ENCODE data around the gene KCNQ1. TPM values are rescaled to one million over a fixed set of nuclear protein-coding genes. Genes with fewer than 3 reads are reported as not detected.

KCNQ1 gene
- total and polyA plus RNA-seq, 9 of the 15 experiments (the other 6 are each of a cell fraction or from before 2014, with no cell fraction given): 0.44 TPM; not detected in 8

DNA sequence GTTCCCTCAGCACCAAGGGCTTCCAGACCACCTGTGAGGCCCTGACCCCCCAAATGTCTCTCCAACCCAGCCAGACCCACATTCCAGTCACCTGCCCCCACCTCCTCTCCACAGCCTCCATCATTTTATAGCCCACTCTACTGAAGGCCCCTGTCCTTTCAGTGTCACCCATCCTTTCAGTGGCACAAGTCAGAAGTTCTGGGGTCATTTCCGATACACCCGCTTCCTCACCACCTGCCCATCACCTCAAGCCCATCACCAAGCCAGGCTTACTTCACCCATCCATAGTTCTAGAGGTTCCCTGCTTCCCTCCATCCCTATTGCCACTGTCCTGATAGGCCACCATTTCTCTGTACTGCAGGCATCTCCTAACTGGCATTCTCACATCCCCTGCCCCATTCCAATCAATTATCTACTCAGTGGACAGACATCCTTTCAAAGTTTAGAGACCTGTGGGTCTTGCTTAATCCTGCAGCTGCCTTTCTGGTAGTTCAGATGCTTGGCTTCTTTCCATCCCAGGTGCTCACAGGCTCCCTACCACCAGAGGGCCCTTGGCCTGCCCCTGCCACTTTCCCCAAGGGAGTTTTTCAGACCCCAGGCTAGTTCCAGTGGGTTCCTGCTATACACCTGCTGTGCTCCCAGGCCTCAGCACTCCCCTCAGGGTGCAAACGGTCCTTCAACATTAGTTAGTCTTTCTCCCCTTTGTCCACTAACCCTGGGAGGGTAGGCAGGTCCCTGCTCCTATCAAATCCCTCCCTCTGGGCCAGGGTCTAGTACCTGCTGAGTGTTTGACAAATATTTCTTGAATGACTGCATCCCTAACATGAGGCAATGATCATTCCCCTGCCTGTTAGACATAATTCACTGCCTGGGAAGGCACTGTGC is 247.4 kb downstream of the KCNQ1 start:
- Histone ChIP-seq H3K36me3 (ENCODE audit: control insufficient read depth, insufficient read depth, low read length) (peaks cover 89% of the 10 kb centered on the region), H4K20me1 (replicated peaks; ENCODE audit: control insufficient read depth, insufficient read depth, low read length) (peaks cover 79% of the 10 kb centered on the region), H3K9me3 (replicated peaks; ENCODE audit: control insufficient read depth, insufficient read depth, low read depth, low read length) (no peaks in the 10 kb centered on the region), H3K27ac (ENCODE audit: extremely low read depth, low read depth, low read length) (no peak overlapping the region), H2AFZ (ENCODE audit: low read depth, low read length) (no peak overlapping the region), H3K9me1 (ENCODE audit: control insufficient read depth, insufficient read depth, low read length) (peaks cover 12% of the 10 kb centered on the region), H3K4me3 (no peak overlapping the region), H3K4me2 (ENCODE audit: insufficient read depth, low read length) (no peak overlapping the region), H3K79me2 (ENCODE audit: control insufficient read depth, insufficient read depth, low read length) (peaks cover 99% of the 10 kb centered on the region), H3K27me3 (ENCODE audit: control insufficient read depth in 2 of 2, insufficient read depth in 2 of 2, low read length in 2 of 2) (no peaks in the 10 kb centered on the region), H3K4me1 (replicated peaks in 1 of 2; ENCODE audit: control insufficient read depth in 2 of 2, insufficient read depth in 2 of 2, low read length in 2 of 2) (peaks cover 5 to 11% of the 10 kb centered on the region in 2 experiments; a peak in 4 of 5 replicates), H3K9ac (ENCODE audit: insufficient read depth in 1 of 2, low read depth in 2 of 2, low read length in 2 of 2) (no peak overlapping the region)
- DNase-seq (ENCODE audit: extremely low read depth in 1 of 4, low spot score in 3 of 4) (peak in 1 of 4 experiments; percentile 34), ATAC-seq (0 out of 3 replicates have a peak, but pooled peaks have one; percentile 17), FAIRE-seq (no peak)
- POLR2A ChIA-PET: interaction anchor here (0.6 to 1.4 kb wide), 3 partner anchors 9 to 251 kb away, joined by 3 to 5 read pairs (median 4); no protein-coding TSS in a partner anchor
- in situ Hi-C loops (cut with MboI) (no loop called here), intact Hi-C loops (cut with micrococcal nuclease) (loop anchor here (10.0 kb wide), 1 partner anchor 157 kb away; no protein-coding TSS in a partner anchor)
- no TSS peak for BruUV-seq (replicated peaks)
- CTCF ChIA-PET (ENCODE audit: low intra/inter-chr PET ratio): no interaction called here
- 75% methylated on average over 3 of the region's 3 CpGs for WGBS (ENCODE audit: insufficient coverage, low coverage, missing lambda C conversion rate)
- no peak for TF ChIP-seq ZBTB40 (IDR thresholded peaks at IDR 0.05)
- TF ChIP-seq ZBTB40 (CRISPR knock-in tag; IDR thresholded peaks at IDR 0.05): no peak
- TF ChIP-seq KDM1A (IDR thresholded peaks at IDR 0.05): no peak
- no peak for TF ChIP-seq FOXJ2 (tag; IDR thresholded peaks at IDR 0.05)
- no peak for TF ChIP-seq LCOR (CRISPR knock-in tag; IDR thresholded peaks at IDR 0.05)
- no peak for TF ChIP-seq KLF16 (IDR thresholded peaks at IDR 0.05)
- TF ChIP-seq NRF1 (conservative IDR thresholded peaks at IDR 0.05 in 1 of 2, IDR thresholded peaks at IDR 0.05 in 1 of 2): no peak
- no peak for TF ChIP-seq CEBPZ (IDR thresholded peaks at IDR 0.05; ENCODE audit: borderline replicate concordance, low read depth, low read length)
- no peak for TF ChIP-seq BCL6 (CRISPR knock-in tag; IDR thresholded peaks at IDR 0.05)
